Panc1 (cell line): ENCODE data around the gene SGK1. TPM values are rescaled to one million over a fixed set of nuclear protein-coding genes. Genes with fewer than 3 reads are reported as not detected.

Source experiments
- ATAC-seq: fragments of 200-7000 bp; cut with Tn5 transposase; 2 replicates; pipeline ENCODE4 v1.9.1; 2020; ENCODE audit warnings: mild to moderate bottlenecking, moderate library complexity
- BruUV-seq: library from RNA; stranded (reverse); fragments of 400-500 nt; replicated peaks from 2 replicates; lab custom pipeline; 2021; lab: Mats Ljungman, UMichigan
- CTCF ChIA-PET: fragments of 300-600 bp; sonication (Branson Sonifier 250); formaldehyde crosslinking; loops from one replicate; lab custom pipeline; 2022; ENCODE audit warnings: antibody characterized with exemption; lab: Charles Lee
- POLR2A ChIA-PET: fragments of 300-600 bp; sonication (Branson Sonifier 250); formaldehyde crosslinking; loops from one replicate; lab custom pipeline; 2022; ENCODE audit warnings: antibody characterized with exemption; lab: Charles Lee
- DNase-seq: peaks from one replicate; pipeline ENCODE4 v3.0.0-alpha.2; 2010; ENCODE audit warnings: low read depth, low spot score
- H3K27ac ChIP-seq: 2 replicates; pipeline ENCODE4 v1.5.1; 2011; ENCODE audit warnings: mild to moderate bottlenecking, low read length, inconsistent platforms
- H3K27me3 ChIP-seq: fragments of 200-500 bp; sonication (Bioruptor generic); 2 replicates; pipeline ENCODE4 v1.6.0; 2014; ENCODE audit warnings: low read length, inconsistent platforms; ENCODE audit not compliant: control insufficient read depth, insufficient read depth
- H3K36me3 ChIP-seq: fragments of 200-500 bp; sonication (Bioruptor generic); 2 replicates; pipeline ENCODE4 v1.5.1; 2014; ENCODE audit warnings: inconsistent platforms, mild to moderate bottlenecking, low read length, moderate library complexity; ENCODE audit not compliant: control insufficient read depth, insufficient read depth
- H3K4me1 ChIP-seq: 2 replicates; pipeline ENCODE4 v1.5.1; 2011; ENCODE audit warnings: inconsistent platforms, mild to moderate bottlenecking, low read length, moderate library complexity; ENCODE audit not compliant: control insufficient read depth, insufficient read depth
- H3K4me3 ChIP-seq, 2 experiments: 2 replicates each; pipeline ENCODE4 v1.5.1; 2011 to 2012; ENCODE audit warnings: low read depth in 2 of 2, low read length in 2 of 2, mild to moderate bottlenecking in 2 of 2, inconsistent platforms in 1 of 2, moderate library complexity in 1 of 2
- H3K9me3 ChIP-seq: fragments of 200-500 bp; sonication (Bioruptor generic); 2 replicates; pipeline ENCODE4 v1.5.1; 2014; ENCODE audit warnings: low read depth, mild to moderate bottlenecking, inconsistent platforms, low read length, moderate library complexity; ENCODE audit not compliant: control insufficient read depth, insufficient read depth
- CTCF ChIP-seq: fragments of 450-650 bp; IDR thresholded peaks from 2 replicates; pipeline ENCODE4 v1.5.1; 2017; ENCODE audit warnings: mild to moderate bottlenecking
- POLR2AphosphoS5 ChIP-seq: IDR thresholded peaks from 2 replicates; pipeline ENCODE4 v1.6.1; 2012; ENCODE audit warnings: mild to moderate bottlenecking, low read depth, low read length, moderate library complexity
- SIN3A ChIP-seq: IDR thresholded peaks from 2 replicates; pipeline ENCODE4 v1.6.1; 2012; ENCODE audit warnings: low read depth, mild to moderate bottlenecking, low read length, moderate library complexity, borderline replicate concordance; ENCODE audit not compliant: insufficient read depth
- TCF7L2 ChIP-seq: IDR thresholded peaks from 2 replicates; pipeline ENCODE4 v1.6.1; 2011; ENCODE audit warnings: mild to moderate bottlenecking, low read depth, low read length, inconsistent platforms
- in situ Hi-C: cut with HindIII; loops from 2 replicates; pipeline ENCODE4 v1.10.0; 2016; ENCODE audit warnings: low sequenced_read_pairs, low pct_unique_long_range_greater_than_20kb
- intact Hi-C: fragments of 100-400 bp; cut with micrococcal nuclease; formaldehyde crosslinking; loops from one replicate; pipeline ENCODE4 v1.10.0; 2022; ENCODE audit not compliant: unreplicated experiment
- total RNA-seq: library from RNA; stranded (reverse); gene quantifications from one replicate; pipeline ENCODE4 v1.2.1, GENCODE V29; 2021; ENCODE audit not compliant: unreplicated experiment
- TF ChIP-seq, protein P1 (sequence below), 2 experiments: IDR thresholded peaks; 2 replicates each; pipeline ENCODE4 v1.6.1; 2011 to 2012; ENCODE audit warnings: low read depth in 2 of 2, control low read depth in 1 of 2, low read length in 1 of 2, mild to moderate bottlenecking in 1 of 2, moderate library complexity in 1 of 2; ENCODE audit not compliant: insufficient read depth in 1 of 2

Gene SGK1
- total RNA-seq, 1 experiment from 2014 or later = 7.5 TPM

- ATAC-seq (no peak), DNase-seq (no peak)
- no peaks in the 10 kb centered on the region for H3K27me3 ChIP-seq
- no peak overlapping the region for H3K27ac ChIP-seq
- BruUV-seq = no TSS peak
- H3K9me3 ChIP-seq = no peaks in the 10 kb centered on the region
- TF ChIP-seq TCF7L2 (no peak), SIN3A (no peak), POLR2AphosphoS5 (no peak), CTCF (no peak)
- TF ChIP-seq, protein P1, sequence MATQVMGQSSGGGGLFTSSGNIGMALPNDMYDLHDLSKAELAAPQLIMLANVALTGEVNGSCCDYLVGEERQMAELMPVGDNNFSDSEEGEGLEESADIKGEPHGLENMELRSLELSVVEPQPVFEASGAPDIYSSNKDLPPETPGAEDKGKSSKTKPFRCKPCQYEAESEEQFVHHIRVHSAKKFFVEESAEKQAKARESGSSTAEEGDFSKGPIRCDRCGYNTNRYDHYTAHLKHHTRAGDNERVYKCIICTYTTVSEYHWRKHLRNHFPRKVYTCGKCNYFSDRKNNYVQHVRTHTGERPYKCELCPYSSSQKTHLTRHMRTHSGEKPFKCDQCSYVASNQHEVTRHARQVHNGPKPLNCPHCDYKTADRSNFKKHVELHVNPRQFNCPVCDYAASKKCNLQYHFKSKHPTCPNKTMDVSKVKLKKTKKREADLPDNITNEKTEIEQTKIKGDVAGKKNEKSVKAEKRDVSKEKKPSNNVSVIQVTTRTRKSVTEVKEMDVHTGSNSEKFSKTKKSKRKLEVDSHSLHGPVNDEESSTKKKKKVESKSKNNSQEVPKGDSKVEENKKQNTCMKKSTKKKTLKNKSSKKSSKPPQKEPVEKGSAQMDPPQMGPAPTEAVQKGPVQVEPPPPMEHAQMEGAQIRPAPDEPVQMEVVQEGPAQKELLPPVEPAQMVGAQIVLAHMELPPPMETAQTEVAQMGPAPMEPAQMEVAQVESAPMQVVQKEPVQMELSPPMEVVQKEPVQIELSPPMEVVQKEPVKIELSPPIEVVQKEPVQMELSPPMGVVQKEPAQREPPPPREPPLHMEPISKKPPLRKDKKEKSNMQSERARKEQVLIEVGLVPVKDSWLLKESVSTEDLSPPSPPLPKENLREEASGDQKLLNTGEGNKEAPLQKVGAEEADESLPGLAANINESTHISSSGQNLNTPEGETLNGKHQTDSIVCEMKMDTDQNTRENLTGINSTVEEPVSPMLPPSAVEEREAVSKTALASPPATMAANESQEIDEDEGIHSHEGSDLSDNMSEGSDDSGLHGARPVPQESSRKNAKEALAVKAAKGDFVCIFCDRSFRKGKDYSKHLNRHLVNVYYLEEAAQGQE (IDR thresholded peaks at IDR 0.05; ENCODE audit: insufficient read depth in 1 of 2, low read depth in 2 of 2, low read length in 1 of 2) = no peak
- no peaks in the 10 kb centered on the region for H3K4me1 ChIP-seq
- in situ Hi-C loops = no loop called here
- CTCF ChIA-PET = no interaction called here
- POLR2A ChIA-PET = no interaction called here
- intact Hi-C loops = no loop called here
- H3K4me3 ChIP-seq = no peak overlapping the region
- H3K36me3 ChIP-seq = no peaks in the 10 kb centered on the region
These were observed 29.9 kb downstream of the SGK1 start for GRCh38 chr6:134287859-134288537.

GRCh38 chr6:134282816-134283215, 35.1 kb downstream of the SGK1 start:
- Histone ChIP-seq H3K4me3 (no peak overlapping the region), H3K9me3 (no peaks in the 10 kb centered on the region), H3K27me3 (no peaks in the 10 kb centered on the region), H3K4me1 (no peaks in the 10 kb centered on the region), H3K27ac (no peak overlapping the region), H3K36me3 (no peaks in the 10 kb centered on the region)
- no peak for DNase-seq
- in situ Hi-C loops = no loop called here
- POLR2A ChIA-PET = no interaction called here
- intact Hi-C loops = no loop called here
- TF ChIP-seq SIN3A = no peak
- no peak for TF ChIP-seq POLR2AphosphoS5
- no peak for TF ChIP-seq TCF7L2
- no peak for TF ChIP-seq CTCF
- TF ChIP-seq, protein P1 (IDR thresholded peaks at IDR 0.05; ENCODE audit: insufficient read depth in 1 of 2, low read depth in 2 of 2, low read length in 1 of 2) = no peak
- ATAC-seq = no peak
- CTCF ChIA-PET = no interaction called here
- no TSS peak for BruUV-seq
